HL-60 (cell line): ENCODE results near the gene SP7.

Source experiments
- DNase-seq, 2 experiments: peaks; one replicate each; pipeline ENCODE4 v3.0.0-alpha.2; 2010 to 2020; ENCODE audit warnings: low read depth in 1 of 2, low spot score in 1 of 2
- H3K27ac ChIP-seq: fragments of 250-450 bp; sonication (Bioruptor Pico); replicated peaks from 2 replicates; pipeline ENCODE4 v1.5.1; 2020; ENCODE audit warnings: mild to moderate bottlenecking, moderate library complexity
- H3K27me3 ChIP-seq: fragments of 250-450 bp; sonication (Bioruptor Pico); 2 replicates; pipeline ENCODE4 v1.5.1; 2021; ENCODE audit warnings: mild to moderate bottlenecking, moderate library complexity; ENCODE audit not compliant: insufficient read depth, poor library complexity, severe bottlenecking
- H3K4me3 ChIP-seq: replicated peaks from 2 replicates; pipeline ENCODE4 v1.5.1; 2011; ENCODE audit warnings: mild to moderate bottlenecking, control low read depth, low read length; ENCODE audit not compliant: insufficient read depth
- CTCF ChIP-seq: IDR thresholded peaks from one replicate; pipeline ENCODE4 v1.5.1; 2011; ENCODE audit warnings: low read length, control low read depth, inconsistent platforms; ENCODE audit not compliant: insufficient read depth
- GABPA ChIP-seq: IDR thresholded peaks from 2 replicates; pipeline ENCODE4 v1.6.1; 2012; ENCODE audit warnings: low read depth
- POLR2AphosphoS5 ChIP-seq: IDR thresholded peaks from 2 replicates; pipeline ENCODE4 v1.6.1; 2012; ENCODE audit warnings: low read depth
- REST ChIP-seq: IDR thresholded peaks from 2 replicates; pipeline ENCODE4 v1.6.1; 2012; ENCODE audit warnings: low read depth; ENCODE audit not compliant: insufficient replicate concordance
- SPI1 ChIP-seq: IDR thresholded peaks from 2 replicates; pipeline ENCODE4 v1.6.1; 2012; ENCODE audit warnings: low read depth, mild to moderate bottlenecking, borderline replicate concordance

The SP7 gene

GRCh38 chr12:53352331-53353256 lies 16.4 kb upstream of the SP7 start:
- H3K27ac ChIP-seq: no peak overlapping the region

GRCh38 chr12:53347905-53348304 lies 11.8 kb upstream of the SP7 start:
- TF ChIP-seq SPI1 (no peak), REST (no peak), CTCF (no peak), POLR2AphosphoS5 (no peak), GABPA (no peak)
- no peaks in the 10 kb centered on the region for H3K27me3 ChIP-seq
- H3K4me3 ChIP-seq: no peak overlapping the region
- no peak overlapping the region for H3K27ac ChIP-seq
- no peak for DNase-seq

More at GRCh38 chr12:53352331-53353256, 16.4 kb upstream of the SP7 start:
- peak; percentile 70 to 87 for DNase-seq
- Histone ChIP-seq H3K27me3 (no peaks in the 10 kb centered on the region), H3K4me3 (no peak overlapping the region)
- TF ChIP-seq GABPA: no peak
- no peak for TF ChIP-seq POLR2AphosphoS5
- peak; percentile 71 for TF ChIP-seq CTCF
- no peak for TF ChIP-seq SPI1

GRCh38 chr12:53346491-53346890 lies 10.3 kb upstream of the SP7 start:
- Histone ChIP-seq H3K27ac (no peak overlapping the region), H3K4me3 (no peak overlapping the region), H3K27me3 (no peaks in the 10 kb centered on the region)
- no peak for TF ChIP-seq CTCF
- TF ChIP-seq POLR2AphosphoS5: no peak
- TF ChIP-seq REST: no peak
- TF ChIP-seq SPI1: no peak
- TF ChIP-seq GABPA: no peak
- peak in 1 of 2 experiments; percentile 48 for DNase-seq
